Measurements from ENCODE around the gene FANCI. TPM values are rescaled to one million over a fixed set of nuclear protein-coding genes. Genes with fewer than 3 reads are reported as not detected.

Gene FANCI
- total and polyA plus RNA-seq, 2 experiments from 2014 or later: 11.2 to 14.2 TPM

DNA sequence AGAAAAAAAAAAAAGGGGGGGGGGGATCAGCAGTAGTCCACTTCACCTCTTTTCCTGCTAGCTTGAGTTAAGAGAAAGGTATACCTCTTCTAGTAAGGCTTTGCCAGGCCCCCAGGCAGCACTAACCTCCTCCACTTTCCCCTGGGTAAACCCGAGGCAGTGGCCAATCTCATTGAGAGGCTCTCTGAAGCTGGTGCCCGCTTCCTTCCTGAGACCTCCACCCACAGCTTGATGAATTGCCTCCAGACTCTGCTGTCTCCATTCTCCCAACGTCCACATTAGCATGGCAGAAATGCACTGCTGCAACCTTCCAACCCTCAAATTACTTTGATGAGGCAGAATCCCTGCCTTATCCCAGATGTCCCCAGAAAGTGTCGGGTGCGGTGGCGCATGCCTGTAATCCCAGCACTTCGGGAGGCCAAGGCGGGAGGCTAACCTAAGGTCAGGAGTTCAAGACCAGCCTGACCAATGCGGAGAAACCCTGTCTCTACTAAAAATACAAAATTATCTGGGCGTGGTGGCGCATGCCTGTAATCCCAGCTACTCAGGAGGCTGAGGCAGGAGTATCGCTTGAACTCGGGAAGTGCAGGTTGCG, 37.7 kb upstream of the FANCI start:
- no peak overlapping the region for H3K4me2 ChIP-seq (ENCODE audit: unreplicated experiment)
- H3K79me2 ChIP-seq (ENCODE audit: insufficient read depth): no peaks in the 10 kb centered on the region
- no peaks in the 10 kb centered on the region for H3K27me3 ChIP-seq (replicated peaks; ENCODE audit: insufficient read depth)
- no peaks in the 10 kb centered on the region for H3F3A ChIP-seq (ENCODE audit: insufficient read depth)
- no peak overlapping the region for H3K9ac ChIP-seq
- no peaks in the 10 kb centered on the region for H4K20me1 ChIP-seq (ENCODE audit: insufficient read depth)
- 56 to 57% methylated on average over 14 of the region's 14 CpGs for WGBS, 2 experiments (ENCODE audit: low coverage in 1 of 2, low lambda C conversion rate in 2 of 2, missing lambda C conversion rate in 2 of 2)
- no peaks in the 10 kb centered on the region for H3K36me3 ChIP-seq (ENCODE audit: low read depth)
- H3K9me2 ChIP-seq (ENCODE audit: insufficient read depth): no peaks in the 10 kb centered on the region
- H3K4me3 ChIP-seq: no peak overlapping the region
- in situ Hi-C loops (cut with MboI): no loop called here
- H3K27ac ChIP-seq: no peak overlapping the region
- no peak for DNase-seq
- 0 out of 2 replicates have a peak, but pooled peaks cover 8% of the 10 kb centered on the region for H3K4me1 ChIP-seq (ENCODE audit: insufficient read depth)
- H3K9me3 ChIP-seq (ENCODE audit: low read depth): no peaks in the 10 kb centered on the region
- TF ChIP-seq EZH2phosphoT487 (IDR thresholded peaks at IDR 0.05; ENCODE audit: insufficient read depth, low read depth) (no peak), EZH2 (IDR thresholded peaks at IDR 0.05; ENCODE audit: insufficient read depth, poor library complexity, severe bottlenecking) (no peak)
- H2AFZ ChIP-seq: no peak overlapping the region

DNA sequence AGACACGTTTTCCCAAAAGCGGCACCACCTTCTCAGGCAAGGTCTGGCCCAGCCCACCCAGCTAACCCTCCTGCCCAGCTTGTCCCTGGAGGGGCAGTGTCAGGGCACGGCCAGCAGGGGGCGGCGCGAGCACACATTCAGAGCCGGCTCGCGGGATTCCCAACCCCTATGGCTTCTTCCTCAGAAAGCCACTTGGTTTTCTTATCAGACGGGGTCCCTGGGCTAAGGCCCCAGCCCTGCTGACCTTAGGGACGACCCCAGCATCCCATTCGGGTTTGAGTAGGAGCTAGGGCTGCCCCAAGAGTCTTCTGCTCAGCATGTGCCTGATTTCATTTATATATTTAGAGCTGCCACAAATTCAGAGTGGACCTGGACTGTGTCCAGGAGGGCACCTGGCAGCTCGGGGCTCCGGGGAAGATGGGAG, 36.9 kb upstream of the FANCI start:
- Histone ChIP-seq H3K4me1 (ENCODE audit: insufficient read depth) (0 out of 2 replicates have a peak, but pooled peaks cover 8% of the 10 kb centered on the region), H3F3A (ENCODE audit: insufficient read depth) (no peaks in the 10 kb centered on the region), H3K4me2 (ENCODE audit: unreplicated experiment) (peak overlapping the region; percentile 67), H3K9me3 (ENCODE audit: low read depth) (no peaks in the 10 kb centered on the region), H3K79me2 (ENCODE audit: insufficient read depth) (no peaks in the 10 kb centered on the region), H2AFZ (peak overlapping the region; percentile 49; the same call in 1 of the 2 replicates), H3K4me3 (peak overlapping the region; percentile 37; the same call in 1 of the 2 replicates), H3K27ac (no peak overlapping the region), H4K20me1 (ENCODE audit: insufficient read depth) (no peaks in the 10 kb centered on the region), H3K9me2 (ENCODE audit: insufficient read depth) (no peaks in the 10 kb centered on the region), H3K27me3 (replicated peaks; ENCODE audit: insufficient read depth) (no peaks in the 10 kb centered on the region), H3K9ac (no peak overlapping the region), H3K36me3 (ENCODE audit: low read depth) (no peaks in the 10 kb centered on the region)
- TF ChIP-seq EZH2phosphoT487 (IDR thresholded peaks at IDR 0.05; ENCODE audit: insufficient read depth, low read depth) (no peak), EZH2 (IDR thresholded peaks at IDR 0.05; ENCODE audit: insufficient read depth, poor library complexity, severe bottlenecking) (no peak)
- WGBS, 2 experiments (ENCODE audit: low coverage in 1 of 2, low lambda C conversion rate in 2 of 2, missing lambda C conversion rate in 2 of 2): 1 to 3% methylated on average over 14 of the region's 14 CpGs
- in situ Hi-C loops (cut with MboI): no loop called here
- DNase-seq: peak; percentile 85

GRCh38 chr15:89208256-89208655, 35.5 kb upstream of the FANCI start:
- H3F3A ChIP-seq (ENCODE audit: insufficient read depth): no peaks in the 10 kb centered on the region
- TF ChIP-seq EZH2 (IDR thresholded peaks at IDR 0.05; ENCODE audit: insufficient read depth, poor library complexity, severe bottlenecking) (no peak), EZH2phosphoT487 (IDR thresholded peaks at IDR 0.05; ENCODE audit: insufficient read depth, low read depth) (no peak)
- H3K27me3 ChIP-seq (replicated peaks; ENCODE audit: insufficient read depth): 0 out of 2 replicates have a peak, but pooled peaks cover 1% of the 10 kb centered on the region
- no peak overlapping the region for H3K27ac ChIP-seq
- no peaks in the 10 kb centered on the region for H3K9me3 ChIP-seq (ENCODE audit: low read depth)
- no peaks in the 10 kb centered on the region for H3K79me2 ChIP-seq (ENCODE audit: insufficient read depth)
- H4K20me1 ChIP-seq (ENCODE audit: insufficient read depth): no peaks in the 10 kb centered on the region
- no peak for DNase-seq
- H3K4me2 ChIP-seq (ENCODE audit: unreplicated experiment): no peak overlapping the region
- in situ Hi-C loops (cut with MboI): no loop called here
- H3K9ac ChIP-seq: no peak overlapping the region
- no peaks in the 10 kb centered on the region for H3K36me3 ChIP-seq (ENCODE audit: low read depth)
- H3K9me2 ChIP-seq (ENCODE audit: insufficient read depth): no peaks in the 10 kb centered on the region
- H3K4me1 ChIP-seq (ENCODE audit: insufficient read depth): 0 out of 2 replicates have a peak, but pooled peaks cover 8% of the 10 kb centered on the region
- H2AFZ ChIP-seq: no peak overlapping the region
- H3K4me3 ChIP-seq: no peak overlapping the region

DNA sequence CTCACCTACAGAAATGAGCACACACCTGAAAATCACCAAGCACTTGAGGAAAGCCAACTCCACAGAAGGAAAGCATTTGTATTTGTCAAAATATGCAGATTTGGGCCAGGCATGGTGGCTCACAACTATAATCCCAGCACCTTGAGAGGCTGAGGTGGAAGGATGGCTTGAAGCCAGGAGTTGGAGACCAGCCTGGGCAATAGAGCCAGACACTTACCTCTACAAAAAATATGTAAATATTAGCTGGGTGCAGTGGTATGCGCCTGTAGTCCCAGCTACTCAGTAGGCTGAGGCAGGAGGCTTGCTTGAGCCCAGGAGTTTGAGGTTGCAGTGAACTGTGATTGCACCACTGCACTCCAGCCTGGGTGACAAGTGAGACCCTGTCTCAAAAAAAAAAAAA, 34.7 kb upstream of the FANCI start:
- DNase-seq: no peak
- Histone ChIP-seq H3F3A (ENCODE audit: insufficient read depth) (no peaks in the 10 kb centered on the region), H3K9me2 (ENCODE audit: insufficient read depth) (no peaks in the 10 kb centered on the region), H3K9me3 (ENCODE audit: low read depth) (no peaks in the 10 kb centered on the region), H3K4me2 (ENCODE audit: unreplicated experiment) (no peak overlapping the region), H3K27me3 (replicated peaks; ENCODE audit: insufficient read depth) (0 out of 2 replicates have a peak, but pooled peaks cover 6% of the 10 kb centered on the region), H3K27ac (no peak overlapping the region), H3K9ac (no peak overlapping the region), H3K4me3 (no peak overlapping the region), H4K20me1 (ENCODE audit: insufficient read depth) (no peaks in the 10 kb centered on the region), H3K79me2 (ENCODE audit: insufficient read depth) (no peaks in the 10 kb centered on the region), H3K4me1 (ENCODE audit: insufficient read depth) (0 out of 2 replicates have a peak, but pooled peaks cover 1% of the 10 kb centered on the region), H3K36me3 (ENCODE audit: low read depth) (no peaks in the 10 kb centered on the region), H2AFZ (no peak overlapping the region)
- TF ChIP-seq EZH2 (IDR thresholded peaks at IDR 0.05; ENCODE audit: insufficient read depth, poor library complexity, severe bottlenecking) (no peak), EZH2phosphoT487 (IDR thresholded peaks at IDR 0.05; ENCODE audit: insufficient read depth, low read depth) (no peak)
- 83 to 92% methylated on average over 1 of the region's 1 CpG for WGBS, 2 experiments (ENCODE audit: low coverage in 1 of 2, low lambda C conversion rate in 2 of 2, missing lambda C conversion rate in 2 of 2)
- in situ Hi-C loops (cut with MboI): no loop called here

Data from GM23248 (cell line).